Duodenal mucosa (tissue), 2 donors: ENCODE measurements around the gene NUAK1.

Experiments
- H3K27ac ChIP-seq: one replicate; pipeline ENCODE4 v1.7.0; 2013; ENCODE audit warnings: low read depth, low read length
- H3K27me3 ChIP-seq, 2 donors: one replicate each; pipeline ENCODE4 v1.7.0; 2013; ENCODE audit warnings: low read length in 2 of 2, control low read depth in 1 of 2; ENCODE audit not compliant: insufficient read depth in 2 of 2, control insufficient read depth in 1 of 2
- H3K36me3 ChIP-seq, 2 donors: one replicate each; pipeline ENCODE4 v1.7.0; 2013; ENCODE audit warnings: low read length in 2 of 2, control low read depth in 1 of 2; ENCODE audit not compliant: insufficient read depth in 2 of 2, control insufficient read depth in 1 of 2
- H3K4me1 ChIP-seq, 2 donors: one replicate each; pipeline ENCODE4 v1.7.0; 2013; ENCODE audit warnings: low read length in 2 of 2, control low read depth in 1 of 2; ENCODE audit not compliant: insufficient read depth in 2 of 2, control insufficient read depth in 1 of 2
- H3K4me3 ChIP-seq, 2 donors: one replicate each; pipeline ENCODE4 v1.7.0; 2013; ENCODE audit warnings: low read length in 2 of 2, low read depth in 1 of 2
- H3K9ac ChIP-seq, 2 donors: one replicate each; pipeline ENCODE4 v1.7.0; 2013; ENCODE audit warnings: low read length in 2 of 2, low read depth in 1 of 2
- H3K9me3 ChIP-seq, 2 donors: one replicate each; pipeline ENCODE4 v1.7.0; 2013; ENCODE audit warnings: low read length in 2 of 2, control low read depth in 1 of 2; ENCODE audit not compliant: control insufficient read depth in 1 of 2

NUAK1 gene

GRCh38 chr12:106112145-106112821 is 26.5 kb downstream of the NUAK1 start:
- Histone ChIP-seq H3K36me3 (no peaks in the 10 kb centered on the region), H3K27ac (no peak overlapping the region), H3K4me1 (peaks cover 19 to 33% of the 10 kb centered on the region in 2 donors), H3K9me3 (no peaks in the 10 kb centered on the region), H3K27me3 (no peaks in the 10 kb centered on the region), H3K9ac (no peak overlapping the region), H3K4me3 (no peak overlapping the region)

GRCh38 chr12:106110626-106111300 is 28.0 kb downstream of the NUAK1 start:
- Histone ChIP-seq H3K36me3 (no peaks in the 10 kb centered on the region), H3K4me1 (peaks cover 23 to 39% of the 10 kb centered on the region in 2 donors), H3K4me3 (no peak overlapping the region), H3K9ac (no peak overlapping the region), H3K9me3 (no peaks in the 10 kb centered on the region), H3K27ac (no peak overlapping the region), H3K27me3 (no peaks in the 10 kb centered on the region)

DNA sequence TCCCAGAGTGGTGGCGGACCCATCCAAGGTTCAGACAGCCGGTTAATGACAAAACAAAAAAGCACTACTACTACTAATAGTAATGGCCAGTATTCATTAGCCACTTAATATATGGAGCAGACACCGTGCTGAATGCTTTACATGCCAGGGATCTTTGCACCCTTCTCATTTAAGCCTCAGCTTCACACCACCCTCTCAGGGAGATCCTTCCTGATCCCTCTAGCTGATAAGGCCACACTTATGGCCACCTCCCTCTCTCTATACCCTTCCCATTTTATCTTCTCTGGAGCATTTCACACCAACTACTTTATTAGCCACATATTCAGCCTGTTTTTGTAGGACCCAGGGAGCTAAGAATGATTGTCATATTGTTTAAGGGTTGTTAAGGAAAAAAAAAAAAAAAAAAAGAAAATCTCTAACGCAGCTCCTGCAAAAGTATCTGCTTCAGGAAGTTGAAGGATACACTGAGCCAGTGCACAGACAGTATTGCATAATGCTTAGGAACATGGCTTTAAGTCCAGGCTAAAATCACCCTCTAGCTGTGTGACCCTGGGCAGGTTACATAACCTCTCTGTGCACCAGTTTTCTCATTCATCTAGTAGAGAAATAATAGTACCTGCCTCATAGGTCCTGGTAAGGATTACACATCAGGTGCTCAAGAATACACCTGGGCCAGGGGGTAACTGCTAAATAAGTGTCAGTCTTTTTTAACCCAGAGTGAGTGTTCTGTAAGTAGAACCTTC is 29.4 kb downstream of the NUAK1 start:
- no peaks in the 10 kb centered on the region for H3K36me3 ChIP-seq
- H3K9ac ChIP-seq: no peak overlapping the region
- H3K4me3 ChIP-seq: no peak overlapping the region
- peaks cover 23 to 27% of the 10 kb centered on the region in 2 donors for H3K4me1 ChIP-seq
- no peaks in the 10 kb centered on the region for H3K9me3 ChIP-seq
- no peak overlapping the region for H3K27ac ChIP-seq
- no peaks in the 10 kb centered on the region for H3K27me3 ChIP-seq

GRCh38 chr12:106108185-106108835 is 30.4 kb downstream of the NUAK1 start:
- peaks cover 23 to 26% of the 10 kb centered on the region in 2 donors for H3K4me1 ChIP-seq
- no peaks in the 10 kb centered on the region for H3K9me3 ChIP-seq
- H3K9ac ChIP-seq: no peak overlapping the region
- no peaks in the 10 kb centered on the region for H3K27me3 ChIP-seq
- H3K4me3 ChIP-seq: no peak overlapping the region
- no peaks in the 10 kb centered on the region for H3K36me3 ChIP-seq
- H3K27ac ChIP-seq: no peak overlapping the region

DNA sequence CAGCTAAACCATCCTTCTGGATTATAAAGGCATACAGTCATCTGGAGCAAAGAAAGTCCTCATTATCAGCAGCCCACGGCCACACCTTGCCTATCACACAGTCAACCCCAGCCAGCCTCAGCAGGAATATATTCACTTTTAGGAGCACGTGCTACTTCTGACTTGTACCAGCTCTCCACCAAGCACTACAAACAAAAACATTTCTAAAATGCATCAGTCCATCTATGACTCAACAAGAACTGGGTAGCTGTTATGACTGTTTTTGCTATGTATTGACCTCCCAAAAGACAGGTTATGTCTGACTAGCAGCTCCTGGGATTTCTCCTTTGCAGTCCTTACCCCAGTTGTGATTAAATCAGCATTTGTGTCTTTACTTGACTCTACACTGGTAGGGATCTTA is 31.2 kb downstream of the NUAK1 start:
- Histone ChIP-seq H3K4me1 (peaks cover 23 to 26% of the 10 kb centered on the region in 2 donors), H3K27me3 (no peaks in the 10 kb centered on the region), H3K4me3 (no peak overlapping the region), H3K9ac (no peak overlapping the region), H3K27ac (no peak overlapping the region), H3K9me3 (no peaks in the 10 kb centered on the region), H3K36me3 (no peaks in the 10 kb centered on the region)

DNA sequence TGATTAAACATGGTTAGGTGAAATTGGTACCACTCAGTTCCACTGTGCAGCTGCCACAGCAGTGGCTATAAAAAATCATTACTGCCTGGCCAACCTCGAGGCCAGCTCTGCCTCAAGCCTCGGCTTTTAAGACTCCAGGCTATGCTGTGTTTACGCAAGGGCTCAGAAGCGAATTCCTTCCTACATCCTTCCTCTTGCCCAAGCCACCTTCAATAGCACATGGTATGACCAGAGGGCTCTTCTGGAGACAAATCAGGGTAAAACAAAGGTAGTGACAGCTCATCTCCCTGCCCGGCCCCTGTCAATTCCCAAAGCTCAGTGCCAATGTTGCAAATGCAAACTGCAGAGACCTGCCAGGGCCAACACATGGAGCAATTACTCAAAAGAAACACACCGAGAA is 31.9 kb downstream of the NUAK1 start:
- Histone ChIP-seq H3K9me3 (no peaks in the 10 kb centered on the region), H3K36me3 (no peaks in the 10 kb centered on the region), H3K4me3 (no peak overlapping the region), H3K4me1 (peaks cover 23 to 26% of the 10 kb centered on the region in 2 donors), H3K27ac (no peak overlapping the region), H3K27me3 (no peaks in the 10 kb centered on the region), H3K9ac (no peak overlapping the region)

- no peaks in the 10 kb centered on the region for H3K36me3 ChIP-seq
- no peak overlapping the region for H3K9ac ChIP-seq
- H3K4me1 ChIP-seq: peaks cover 23 to 26% of the 10 kb centered on the region in 2 donors
- no peak overlapping the region for H3K4me3 ChIP-seq
- H3K27ac ChIP-seq: no peak overlapping the region
- no peaks in the 10 kb centered on the region for H3K9me3 ChIP-seq
- H3K27me3 ChIP-seq: no peaks in the 10 kb centered on the region
These were observed 32.6 kb downstream of the NUAK1 start for GRCh38 chr12:106106061-106106566.

DNA sequence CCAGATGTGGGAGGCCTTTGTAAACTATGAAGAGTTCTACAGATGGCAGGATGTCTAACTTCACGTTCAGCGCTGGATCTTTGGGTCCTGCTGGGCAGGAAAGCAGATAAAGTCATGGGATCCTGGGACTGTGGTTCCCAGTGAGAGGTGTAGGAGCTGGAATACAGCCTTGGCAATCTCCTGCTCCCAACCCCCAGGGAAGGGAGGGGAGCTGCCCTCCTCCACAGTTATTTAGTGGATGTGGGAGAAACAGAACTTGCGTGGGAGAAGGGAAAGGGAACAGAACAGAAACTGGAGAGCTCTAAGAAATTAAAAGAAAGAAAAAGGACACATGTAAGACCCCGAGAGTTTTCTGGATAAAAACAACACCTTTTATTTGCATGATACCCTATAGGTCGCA is 37.0 kb downstream of the NUAK1 start:
- H3K4me3 ChIP-seq: no peak overlapping the region
- H3K4me1 ChIP-seq: peaks cover 0 to under 1% of the 10 kb centered on the region in 2 donors
- H3K9ac ChIP-seq: no peak overlapping the region
- H3K36me3 ChIP-seq: no peaks in the 10 kb centered on the region
- H3K27me3 ChIP-seq: no peaks in the 10 kb centered on the region
- H3K27ac ChIP-seq: no peak overlapping the region
- no peaks in the 10 kb centered on the region for H3K9me3 ChIP-seq

DNA sequence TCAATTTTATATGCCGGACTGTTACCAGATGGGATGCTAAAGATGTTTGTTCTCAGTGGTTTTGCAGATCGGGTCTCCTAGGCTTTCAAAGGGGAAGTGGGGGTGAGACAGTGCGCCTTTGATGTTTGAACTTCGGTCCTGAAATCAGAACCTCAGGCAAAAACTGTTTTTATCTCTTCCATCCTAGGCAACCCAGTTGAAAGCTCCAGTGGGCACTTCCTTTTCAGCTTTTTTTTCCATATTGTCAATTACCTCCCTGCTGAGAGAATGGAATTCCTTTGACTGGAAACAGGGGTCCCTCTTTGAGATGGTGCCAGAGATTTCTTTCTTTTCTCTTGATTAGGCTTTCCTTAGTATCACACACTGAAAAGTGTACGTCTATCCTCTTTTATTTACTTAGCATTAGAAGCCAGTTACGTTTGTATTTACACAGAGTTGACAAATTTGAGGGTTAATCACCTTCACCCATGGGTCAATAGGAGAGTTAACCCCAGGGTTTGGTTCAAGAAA is 40.0 kb downstream of the NUAK1 start:
- Histone ChIP-seq H3K4me1 (no peaks in the 10 kb centered on the region), H3K36me3 (no peaks in the 10 kb centered on the region), H3K4me3 (no peak overlapping the region), H3K27me3 (no peaks in the 10 kb centered on the region), H3K9ac (no peak overlapping the region), H3K9me3 (no peaks in the 10 kb centered on the region), H3K27ac (no peak overlapping the region)
